Rectal smooth muscle tissue (tissue), 1 donor: Measurements from ENCODE around the gene TRIM74.
"Not testable (repeated sequence)": the region's sequence is repeated elsewhere in the genome, so short reads cannot be mapped to it uniquely, and the experiment has no call there.

Experiments used
- H3K27ac ChIP-seq: one replicate; pipeline ENCODE4 v1.7.0; 2013; ENCODE audit warnings: low read depth, low read length, inconsistent platforms
- H3K27me3 ChIP-seq: one replicate; pipeline ENCODE4 v1.7.0; 2013; ENCODE audit warnings: low read length; ENCODE audit not compliant: control insufficient read depth, insufficient read depth
- H3K36me3 ChIP-seq: one replicate; pipeline ENCODE4 v1.7.0; 2013; ENCODE audit warnings: low read length; ENCODE audit not compliant: control insufficient read depth, insufficient read depth
- H3K4me1 ChIP-seq: one replicate; pipeline ENCODE4 v1.7.0; 2013; ENCODE audit warnings: low read length; ENCODE audit not compliant: control insufficient read depth, insufficient read depth
- H3K4me3 ChIP-seq: one replicate; pipeline ENCODE4 v1.7.0; 2013; ENCODE audit warnings: low read length
- H3K9ac ChIP-seq: one replicate; pipeline ENCODE4 v1.7.0; 2013; ENCODE audit warnings: low read length

Gene TRIM74

GRCh38 chr7:72968980-72969516 lies at the start of gene TRIM74:
TRIM74 (minus strand) TSS chr7:72969466; CDS start chr7:72966157, 3,309 bp downstream.
- H3K4me3 ChIP-seq, H3K27me3 ChIP-seq, H3K4me1 ChIP-seq, H3K9ac ChIP-seq, H3K36me3 ChIP-seq, H3K27ac ChIP-seq: not testable (repeated sequence)

GRCh38 chr7:73006491-73006890 lies 37.2 kb upstream of the TRIM74 start:
- not testable (repeated sequence) for H3K36me3 ChIP-seq, H3K4me1 ChIP-seq, H3K9ac ChIP-seq, H3K27me3 ChIP-seq, H3K27ac ChIP-seq, H3K4me3 ChIP-seq

GRCh38 chr7:73005693-73006447 lies 36.6 kb upstream of the TRIM74 start:
- H3K4me1 ChIP-seq, H3K36me3 ChIP-seq, H3K27me3 ChIP-seq, H3K9ac ChIP-seq: not testable (repeated sequence)
- Histone ChIP-seq H3K27ac (peak overlapping the region; percentile 78), H3K4me3 (peak overlapping the region; percentile 78)

- peak overlapping the region; percentile 78 for H3K4me3 ChIP-seq
- H3K9ac ChIP-seq, H3K36me3 ChIP-seq, H3K27me3 ChIP-seq, H3K4me1 ChIP-seq: not testable (repeated sequence)
- H3K27ac ChIP-seq, result peak overlapping the region; percentile 78
These were observed 36.1 kb upstream of the TRIM74 start for GRCh38 chr7:73005356-73005692.

GRCh38 chr7:72997887-72998468 lies 28.7 kb upstream of the TRIM74 start:
- H3K27ac ChIP-seq, H3K4me1 ChIP-seq, H3K27me3 ChIP-seq, H3K36me3 ChIP-seq, H3K4me3 ChIP-seq, H3K9ac ChIP-seq: not testable (repeated sequence)

- not testable (repeated sequence) for H3K9ac ChIP-seq, H3K36me3 ChIP-seq, H3K27me3 ChIP-seq, H3K4me3 ChIP-seq, H3K4me1 ChIP-seq, H3K27ac ChIP-seq
These were observed 28.2 kb upstream of the TRIM74 start for GRCh38 chr7:72997447-72997846.

GRCh38 chr7:72995484-72995883 lies 26.2 kb upstream of the TRIM74 start:
- not testable (repeated sequence) for H3K27me3 ChIP-seq, H3K9ac ChIP-seq

GRCh38 chr7:72990146-72990913 lies 21.1 kb upstream of the TRIM74 start:
- H3K27ac ChIP-seq, H3K4me3 ChIP-seq, H3K4me1 ChIP-seq, H3K27me3 ChIP-seq, H3K36me3 ChIP-seq, H3K9ac ChIP-seq: not testable (repeated sequence)

More at GRCh38 chr7:72995484-72995883, 26.2 kb upstream of the TRIM74 start:
- not testable (repeated sequence) for H3K4me3 ChIP-seq, H3K27ac ChIP-seq, H3K4me1 ChIP-seq, H3K36me3 ChIP-seq

GRCh38 chr7:72982084-72982483 lies 12.8 kb upstream of the TRIM74 start:
- H3K4me1 ChIP-seq, H3K36me3 ChIP-seq, H3K27ac ChIP-seq, H3K4me3 ChIP-seq, H3K27me3 ChIP-seq, H3K9ac ChIP-seq: not testable (repeated sequence)

GRCh38 chr7:72980382-72980781 lies 11.1 kb upstream of the TRIM74 start:
- not testable (repeated sequence) for H3K4me3 ChIP-seq, H3K4me1 ChIP-seq, H3K36me3 ChIP-seq, H3K27ac ChIP-seq, H3K9ac ChIP-seq, H3K27me3 ChIP-seq

- not testable (repeated sequence) for H3K36me3 ChIP-seq, H3K27ac ChIP-seq, H3K9ac ChIP-seq, H3K4me3 ChIP-seq, H3K4me1 ChIP-seq, H3K27me3 ChIP-seq
These were observed 7.2 kb upstream of the TRIM74 start for GRCh38 chr7:72976434-72976833.

GRCh38 chr7:72975656-72976286 lies 6.5 kb upstream of the TRIM74 start:
- H3K36me3 ChIP-seq, H3K4me3 ChIP-seq, H3K27ac ChIP-seq, H3K27me3 ChIP-seq, H3K9ac ChIP-seq, H3K4me1 ChIP-seq: not testable (repeated sequence)
